SHP77 treated with DMSO at 0.1 percent for 48 hours (cell line): ENCODE results near the gene PPP2R2B.

Experiments used
- DNase-seq: peaks from one replicate; lab custom pipeline; 2025; lab: John Stamatoyannopoulos, UW

The PPP2R2B gene

GRCh38 chr5:146878476-146879172 is at the start of gene PPP2R2B:
Gene PPP2R2B (minus strand): TSS chr5:146878757.
- DNase-seq: peak; percentile 35

DNA sequence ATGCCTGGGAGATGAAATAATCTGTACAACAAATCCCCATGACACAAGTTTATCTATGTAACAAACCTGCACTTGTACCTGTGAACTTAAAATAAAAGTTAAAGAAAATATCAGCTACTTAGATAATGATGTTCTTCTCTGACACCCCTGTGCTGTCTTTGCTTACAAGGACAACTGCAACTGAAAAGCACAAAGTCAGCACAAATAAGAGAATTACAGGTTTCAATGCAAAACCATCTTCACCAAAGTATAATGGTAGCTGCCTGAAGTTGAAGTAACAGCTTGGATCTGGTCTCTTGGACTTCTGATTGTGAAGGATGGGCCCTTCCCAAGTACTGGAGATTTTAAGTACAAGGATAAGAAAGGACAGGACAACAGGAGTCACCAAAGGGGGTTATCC is 45.6 kb upstream of the PPP2R2B start:
- DNase-seq: no peak

GRCh38 chr5:146921225-146921624 is 42.7 kb upstream of the PPP2R2B start:
- DNase-seq: no peak

DNA sequence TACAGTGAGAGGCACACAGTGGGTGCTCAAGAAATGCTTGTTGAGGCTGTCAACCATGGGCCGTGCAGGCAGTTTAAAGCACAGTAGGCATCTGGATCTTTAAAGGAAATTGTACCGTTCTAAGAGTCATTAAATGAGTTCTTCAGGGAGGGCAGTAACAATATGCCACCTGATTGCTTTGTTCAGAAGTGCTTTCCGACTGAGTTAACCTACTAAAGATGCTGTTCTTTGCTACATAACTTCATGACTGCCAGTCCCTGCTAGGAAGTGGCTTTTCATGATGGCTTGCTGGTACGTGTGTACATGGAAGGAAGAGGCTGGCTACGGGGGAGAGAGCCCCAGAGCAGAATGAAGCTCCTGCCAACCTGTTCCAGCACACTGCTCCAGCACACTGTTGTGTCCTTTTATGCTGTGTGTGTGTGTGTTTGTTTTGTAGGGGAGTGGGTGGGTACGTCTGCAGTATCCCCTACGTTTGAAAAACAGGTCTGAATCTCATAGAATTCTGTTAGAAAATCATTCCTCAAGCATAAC is 41.9 kb upstream of the PPP2R2B start:
- no peak for DNase-seq

- DNase-seq: no peak
Measured at GRCh38 chr5:146919304-146919703, 40.7 kb upstream of the PPP2R2B start.

- DNase-seq: no peak
Measured at GRCh38 chr5:146917931-146918330, 39.4 kb upstream of the PPP2R2B start.

DNA sequence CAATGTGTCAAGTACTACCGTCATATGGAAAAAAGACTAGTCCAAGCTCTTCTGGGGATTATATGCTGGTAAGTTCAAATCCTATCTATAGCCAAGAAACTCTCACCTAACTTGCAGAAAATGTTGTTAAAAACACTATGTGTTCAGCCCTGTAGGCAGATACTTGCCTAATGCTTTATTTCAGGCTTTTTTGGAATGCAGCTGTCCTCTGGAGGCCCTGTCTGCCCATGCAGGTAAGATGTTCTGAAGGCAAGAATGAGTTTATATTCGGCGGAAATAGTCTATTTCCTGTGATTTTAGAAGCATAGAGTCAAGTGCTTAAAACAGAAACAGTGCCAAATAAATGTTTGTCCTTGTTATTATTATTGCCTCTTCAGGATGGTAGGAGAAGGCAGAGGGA is 34.3 kb upstream of the PPP2R2B start:
- DNase-seq: no peak

- DNase-seq: no peak
Measured at GRCh38 chr5:146910239-146910638, 31.7 kb upstream of the PPP2R2B start.

- DNase-seq: no peak
Measured at GRCh38 chr5:146909255-146910068, 30.9 kb upstream of the PPP2R2B start.

GRCh38 chr5:146906803-146907202 is 28.2 kb upstream of the PPP2R2B start:
- DNase-seq: no peak

GRCh38 chr5:146904890-146905289 is 26.3 kb upstream of the PPP2R2B start:
- no peak for DNase-seq

DNA sequence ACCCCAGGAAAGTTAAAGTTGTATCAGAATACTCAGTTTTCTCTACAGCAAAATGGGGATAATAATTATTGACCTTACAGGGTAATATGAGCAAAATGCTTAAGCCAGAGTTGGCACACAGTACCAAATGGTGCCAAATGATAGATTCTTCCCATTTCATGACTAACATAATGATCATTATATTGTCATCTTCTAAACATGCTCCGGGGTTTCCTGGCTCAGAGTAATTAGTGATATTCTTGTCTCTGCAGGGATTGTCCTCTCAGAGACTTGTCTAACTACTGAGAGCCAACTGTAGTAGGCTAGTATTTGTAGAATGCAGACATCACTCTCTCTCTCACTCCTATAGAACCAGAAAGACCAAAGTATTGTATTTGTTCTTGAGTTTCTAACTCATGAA is 25.2 kb upstream of the PPP2R2B start:
- DNase-seq: no peak

GRCh38 chr5:146902471-146902870 is 23.9 kb upstream of the PPP2R2B start:
- DNase-seq: no peak

GRCh38 chr5:146897061-146897460 is 18.5 kb upstream of the PPP2R2B start:
- no peak for DNase-seq

GRCh38 chr5:146894753-146895521 is 16.4 kb upstream of the PPP2R2B start:
- DNase-seq: no peak

GRCh38 chr5:146893991-146894390 is 15.4 kb upstream of the PPP2R2B start:
- DNase-seq: no peak

- no peak for DNase-seq
Measured at GRCh38 chr5:146892231-146892630, 13.7 kb upstream of the PPP2R2B start.

DNA sequence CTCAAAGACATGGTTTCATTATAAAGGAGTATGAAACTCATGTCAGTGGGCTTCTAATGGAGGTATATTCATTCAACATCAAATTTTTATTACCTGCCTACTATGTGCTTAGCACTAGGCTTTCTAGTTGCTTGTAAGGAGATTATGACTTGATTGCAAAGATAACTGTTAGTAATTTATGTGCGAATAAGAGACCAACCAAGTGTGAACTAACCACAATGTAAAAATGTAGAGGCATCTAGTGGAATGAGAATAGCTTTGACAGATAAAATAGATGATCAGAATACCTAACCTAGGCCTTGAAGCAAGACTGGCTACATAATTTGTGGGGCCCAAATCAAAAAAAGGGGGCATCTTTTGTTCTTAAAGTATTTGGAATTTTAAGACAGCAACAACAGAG is 13.0 kb upstream of the PPP2R2B start:
- DNase-seq: no peak

GRCh38 chr5:146890731-146891440 is 12.3 kb upstream of the PPP2R2B start:
- no peak for DNase-seq

GRCh38 chr5:146890066-146890465 is 11.5 kb upstream of the PPP2R2B start:
- no peak for DNase-seq

DNA sequence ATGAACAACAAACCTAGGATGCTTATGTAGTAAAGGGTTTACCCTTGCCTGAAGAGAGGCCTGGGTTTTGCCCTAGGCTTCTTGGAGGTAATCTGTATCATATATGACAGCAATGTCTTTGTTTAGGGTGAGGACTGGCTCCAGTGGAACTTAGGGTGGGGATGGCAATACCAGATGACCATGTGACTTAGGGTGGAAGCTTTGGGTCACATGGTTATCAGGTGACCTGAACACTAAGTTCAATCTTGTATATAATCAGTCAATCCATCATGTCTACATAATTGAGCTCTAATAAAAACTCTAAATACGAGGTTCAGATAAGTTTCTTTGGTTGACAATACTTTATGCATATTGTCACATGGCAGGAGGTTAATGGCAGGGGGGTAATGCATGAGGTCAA is 10.6 kb upstream of the PPP2R2B start:
- no peak for DNase-seq
